NCI-H510A (cell line): ENCODE results near the gene ADAM30.

Source experiments
- DNase-seq: peaks from one replicate; lab custom pipeline; 2025; lab: John Stamatoyannopoulos, UW

The ADAM30 gene

DNA sequence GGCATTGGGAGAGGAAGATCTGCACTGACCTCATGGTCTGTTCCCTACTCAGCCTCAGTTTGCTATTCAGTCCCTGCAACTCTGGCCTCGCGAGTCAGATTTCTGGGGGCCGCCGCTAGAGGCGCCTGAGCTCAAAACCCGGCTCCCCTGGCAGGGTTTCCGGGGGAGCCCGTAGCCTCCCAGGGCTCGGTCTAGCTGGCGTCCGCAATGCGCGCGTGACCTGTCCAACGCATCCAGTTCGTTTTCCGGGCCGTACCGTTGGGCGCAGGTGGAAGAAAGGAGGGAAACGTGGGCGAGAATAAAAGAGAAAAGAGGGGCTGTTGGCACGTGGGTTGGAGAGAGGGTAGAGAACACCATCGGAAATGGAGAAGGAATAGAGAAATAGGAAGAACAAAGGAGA, at the start of gene ADAM30:
ADAM30 (minus strand) TSS at position 213 of the 400 bp plus-strand sequence; CDS start at position 34, 179 bp downstream.
- DNase-seq, result no peak

DNA sequence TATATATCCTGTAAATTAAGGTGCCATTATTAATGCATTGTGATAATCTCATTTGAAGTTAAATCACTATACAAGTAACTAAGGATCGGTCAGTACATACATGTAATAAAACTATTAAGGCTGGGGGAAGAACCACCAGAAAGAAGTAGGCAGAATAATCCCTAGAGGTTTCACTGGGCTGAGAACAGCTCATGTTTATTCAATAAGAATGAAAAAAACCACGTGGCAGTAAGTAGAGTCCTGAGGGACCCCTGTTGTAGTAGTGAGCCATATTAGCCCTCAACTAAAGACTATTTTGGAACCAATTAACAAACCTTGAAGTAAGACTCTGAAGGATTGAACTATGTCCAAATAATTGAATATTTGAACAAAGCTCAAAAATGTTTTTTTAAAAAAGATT, 46.9 kb upstream of the ADAM30 start:
- no peak for DNase-seq

GRCh38 chr1:119941392-119941791, 45.1 kb upstream of the ADAM30 start:
- no peak for DNase-seq

DNA sequence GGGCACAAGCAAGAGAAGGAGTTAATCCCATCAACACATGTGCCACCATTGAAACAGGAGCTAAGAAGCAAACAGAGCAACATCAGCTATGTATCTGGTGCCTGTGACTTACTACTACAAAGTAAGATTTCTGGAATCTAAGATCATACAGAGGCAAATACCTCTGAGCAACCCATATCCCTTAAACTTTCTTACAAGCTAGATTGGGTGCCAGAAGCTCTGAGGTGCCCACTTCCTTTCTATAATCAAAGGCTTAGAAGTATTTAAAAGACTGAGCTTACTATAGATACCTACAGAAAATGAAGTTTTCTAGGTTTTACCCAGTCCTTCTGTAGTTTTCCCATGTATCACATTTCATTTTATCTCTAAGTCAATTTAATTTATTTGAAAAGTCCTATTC, 44.4 kb upstream of the ADAM30 start:
- DNase-seq, result no peak

- DNase-seq, result no peak
These were observed 40.9 kb upstream of the ADAM30 start for GRCh38 chr1:119937198-119937597.

GRCh38 chr1:119935915-119936314, 39.6 kb upstream of the ADAM30 start:
- DNase-seq, result no peak

DNA sequence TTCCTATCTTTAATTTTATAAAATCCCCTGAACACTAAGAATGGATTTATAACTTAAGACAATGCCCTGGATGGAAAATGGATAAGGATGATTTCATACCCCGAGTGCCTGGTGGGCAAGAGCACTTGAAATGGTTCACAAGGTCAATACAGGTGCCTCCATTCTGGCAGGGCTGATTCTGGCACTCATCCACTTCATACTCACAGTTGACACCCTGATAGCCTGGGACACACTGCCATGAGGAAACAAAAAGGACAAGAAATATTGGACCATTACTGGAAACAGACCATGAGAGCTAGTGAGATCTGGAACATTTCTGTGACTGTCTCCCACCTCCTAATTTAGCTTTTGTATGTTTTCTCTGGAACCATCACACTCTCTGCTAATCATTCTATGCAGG, 39.1 kb upstream of the ADAM30 start:
- DNase-seq, result no peak

- no peak for DNase-seq
These were observed 37.1 kb upstream of the ADAM30 start for GRCh38 chr1:119933397-119933796.

DNA sequence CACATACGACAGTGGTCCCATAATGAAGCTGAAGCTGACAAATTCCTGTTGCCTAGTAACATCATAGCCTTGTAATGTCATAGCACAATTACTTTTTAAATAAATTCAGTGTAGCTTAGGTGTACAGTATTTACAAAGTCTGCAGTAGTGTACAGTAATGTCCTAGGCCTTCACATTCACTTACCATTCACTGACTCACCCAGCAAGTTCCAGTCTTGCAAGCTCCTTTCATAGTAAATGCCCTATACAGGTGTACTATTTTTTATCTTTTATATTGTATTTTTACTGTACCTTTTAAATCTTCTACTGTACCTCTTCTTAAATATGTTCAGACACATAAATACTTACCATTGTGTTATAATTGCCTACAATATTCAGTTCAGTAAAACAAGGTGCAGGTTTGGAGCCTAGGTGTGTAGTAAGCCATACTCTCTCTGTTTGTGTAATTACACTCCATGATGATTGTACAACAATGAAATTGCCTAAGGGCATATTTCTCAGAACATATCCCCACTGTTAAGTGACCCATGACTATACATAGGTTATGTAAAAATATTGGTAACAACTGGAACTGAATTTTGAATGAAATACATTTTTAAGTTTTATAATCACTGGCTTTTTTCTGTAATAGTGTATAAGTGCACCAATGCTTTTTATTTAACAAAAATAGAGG, 33.5 kb upstream of the ADAM30 start:
- no peak for DNase-seq

GRCh38 chr1:119926553-119926952, 30.2 kb upstream of the ADAM30 start:
- no peak for DNase-seq

GRCh38 chr1:119924948-119925898, 28.9 kb upstream of the ADAM30 start:
- no peak for DNase-seq

- no peak for DNase-seq
These were observed 24.0 kb upstream of the ADAM30 start for GRCh38 chr1:119920104-119920968.

DNA sequence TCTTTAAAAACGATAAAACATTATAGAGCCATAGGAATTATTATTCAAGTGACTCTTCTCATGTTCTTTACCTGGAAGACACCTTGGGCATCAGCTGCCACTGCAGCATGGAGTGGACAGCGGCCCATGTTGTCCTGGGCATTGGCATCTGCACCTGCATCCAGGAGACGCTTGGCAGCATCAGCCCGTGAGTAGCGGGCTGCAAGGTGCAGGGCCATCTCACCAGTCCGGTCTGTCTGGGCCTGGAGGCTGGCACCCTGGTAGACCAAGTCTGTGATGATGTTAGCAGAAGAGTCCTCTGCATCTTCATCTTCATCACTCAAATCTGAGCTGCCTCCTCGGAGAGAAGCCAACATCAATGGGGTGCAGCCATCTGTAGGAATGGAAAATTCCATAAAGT, 22.9 kb upstream of the ADAM30 start:
- no peak for DNase-seq

- no peak for DNase-seq
These were observed 22.0 kb upstream of the ADAM30 start for GRCh38 chr1:119918301-119918700.

- DNase-seq, result no peak
These were observed 21.2 kb upstream of the ADAM30 start for GRCh38 chr1:119917304-119918055.

DNA sequence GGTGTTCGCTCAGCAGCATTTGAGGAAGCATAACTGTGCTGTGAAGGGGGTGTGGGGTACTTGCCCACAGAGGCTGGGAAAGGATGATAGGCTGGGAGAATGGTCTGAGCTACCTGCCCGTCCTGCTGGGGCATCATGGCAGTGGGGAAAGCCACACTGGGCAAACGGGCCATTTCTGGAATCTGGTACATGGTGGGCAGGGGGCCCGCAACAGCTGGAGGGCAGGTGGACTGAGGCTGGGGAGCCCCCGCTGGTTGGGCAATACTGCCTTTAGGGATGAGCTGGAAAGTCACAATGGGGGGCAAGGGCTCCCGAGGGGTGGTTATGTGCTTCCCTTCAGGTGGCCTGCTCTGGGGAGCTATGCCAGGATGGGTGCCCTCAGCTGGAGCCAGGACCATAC, 19.2 kb upstream of the ADAM30 start:
- no peak for DNase-seq

DNA sequence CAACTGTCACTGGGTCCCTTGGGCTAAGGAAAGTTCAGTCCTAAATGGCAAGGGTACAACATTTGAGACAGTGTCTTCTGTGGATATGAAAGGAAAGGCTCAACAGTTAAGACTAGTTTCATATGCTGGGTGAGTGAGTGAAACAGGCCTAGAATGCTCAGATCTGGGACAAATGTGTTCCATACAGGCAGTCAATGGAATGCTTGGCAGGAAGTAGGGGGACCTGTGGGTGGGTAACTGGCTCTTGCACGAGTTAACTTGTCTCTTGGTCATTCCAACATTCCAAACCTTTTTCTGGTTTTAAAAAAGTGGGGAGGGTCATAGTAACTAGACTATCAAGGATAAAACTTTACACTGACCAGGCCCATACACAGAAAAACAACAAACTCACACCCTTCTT, 17.8 kb upstream of the ADAM30 start:
- no peak for DNase-seq

GRCh38 chr1:119912963-119913362, 16.6 kb upstream of the ADAM30 start:
- no peak for DNase-seq

GRCh38 chr1:119911775-119912174, 15.5 kb upstream of the ADAM30 start:
- DNase-seq, result no peak

DNA sequence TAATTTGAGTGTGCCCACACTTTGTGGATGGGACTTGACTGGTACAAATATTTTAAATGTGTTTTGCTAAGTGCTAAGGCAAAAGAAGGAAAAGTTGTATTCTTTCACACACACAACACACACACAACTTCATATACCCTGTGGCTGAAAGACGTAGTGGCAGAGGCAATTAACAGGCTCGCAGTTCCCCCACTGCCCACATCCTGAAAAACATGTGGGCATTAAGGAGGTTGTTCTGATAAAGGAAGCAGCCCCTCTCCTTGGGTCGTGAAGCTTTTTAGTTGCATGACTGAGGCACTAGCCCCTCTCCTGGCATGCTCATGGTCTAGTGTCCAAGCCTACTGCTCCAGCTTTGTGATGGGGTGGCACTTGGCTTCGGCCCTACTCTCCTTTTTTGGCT, 14.3 kb upstream of the ADAM30 start:
- DNase-seq, result no peak

GRCh38 chr1:119909890-119910596, 13.7 kb upstream of the ADAM30 start:
- no peak for DNase-seq
